Measurements from ENCODE around the gene MCTP1. TPM values are rescaled to one million over a fixed set of nuclear protein-coding genes. Genes with fewer than 3 reads are reported as not detected.

MCTP1 gene
- total RNA-seq, 1 experiment from 2014 or later: 0.41 TPM

DNA sequence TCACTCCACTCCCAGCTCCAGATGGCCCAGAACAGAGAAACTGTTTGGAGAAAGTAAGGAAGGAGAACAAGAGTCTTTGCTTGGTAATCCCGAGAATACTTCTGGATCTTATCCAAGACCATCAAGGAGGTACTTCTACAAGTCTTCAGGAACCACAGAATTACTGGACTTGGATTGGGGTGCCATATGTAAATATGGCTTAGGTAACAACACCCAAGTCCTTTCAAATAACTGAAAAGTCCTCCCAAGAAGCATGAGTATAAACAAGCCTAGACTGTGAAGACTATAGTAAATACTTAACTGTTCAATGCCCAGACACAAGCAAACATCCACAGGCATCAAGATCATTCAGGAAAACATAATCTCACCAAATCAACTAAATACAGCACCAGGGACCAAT is 170.0 kb downstream of the MCTP1 start:
- Histone ChIP-seq H3K79me2 (ENCODE audit: low read length) (no peaks in the 10 kb centered on the region), H3K9me3 (ENCODE audit: low read length) (no peaks in the 10 kb centered on the region), H3K4me2 (ENCODE audit: low read depth, low read length, poor library complexity, severe bottlenecking) (no peak overlapping the region), H3K36me3 (ENCODE audit: insufficient read depth, low read length) (no peaks in the 10 kb centered on the region), H2AFZ (ENCODE audit: low read length) (no peak overlapping the region), H3K9me2 (replicated peaks; ENCODE audit: insufficient read depth, low read length) (no peaks in the 10 kb centered on the region; the same call in 1 of the 2 replicates), H4K20me1 (ENCODE audit: insufficient read depth, low read depth, low read length) (no peaks in the 10 kb centered on the region), H3K27ac (ENCODE audit: low read length) (no peak overlapping the region), H3K9ac (ENCODE audit: low read length) (no peak overlapping the region), H3K4me3 (ENCODE audit: low read length) (no peak overlapping the region), H3K4me1 (ENCODE audit: low read length) (no peaks in the 10 kb centered on the region), H3K27me3 (ENCODE audit: low read length) (no peaks in the 10 kb centered on the region)
- no peak for DNase-seq

DNA sequence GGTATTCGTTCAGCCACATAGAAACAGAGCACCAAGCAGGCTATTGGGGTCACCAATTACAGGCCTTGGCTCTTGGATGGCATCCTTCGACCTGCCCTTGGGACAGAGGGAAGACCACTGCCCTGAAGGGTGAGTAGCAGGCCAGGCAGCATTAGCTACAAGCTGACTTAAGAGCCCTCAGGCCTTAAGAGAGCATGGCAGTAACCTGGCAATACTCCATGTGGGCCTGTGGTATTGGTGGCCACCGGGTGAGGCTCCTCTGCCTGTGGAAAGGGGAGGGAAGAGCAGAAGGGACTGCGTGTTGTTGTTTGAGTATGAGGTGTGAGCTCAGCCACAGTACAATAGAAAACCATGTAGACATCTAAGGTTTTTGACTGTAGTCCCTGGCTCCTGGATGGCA is 170.6 kb downstream of the MCTP1 start:
- no peak overlapping the region for H3K9ac ChIP-seq (ENCODE audit: low read length)
- H3K4me2 ChIP-seq (ENCODE audit: low read depth, low read length, poor library complexity, severe bottlenecking): no peak overlapping the region
- no peaks in the 10 kb centered on the region for H3K79me2 ChIP-seq (ENCODE audit: low read length)
- no peaks in the 10 kb centered on the region for H3K9me3 ChIP-seq (ENCODE audit: low read length)
- no peak overlapping the region for H2AFZ ChIP-seq (ENCODE audit: low read length)
- H3K4me3 ChIP-seq (ENCODE audit: low read length): no peak overlapping the region
- no peaks in the 10 kb centered on the region; the same call in 1 of the 2 replicates for H3K9me2 ChIP-seq (replicated peaks; ENCODE audit: insufficient read depth, low read length)
- no peak overlapping the region for H3K27ac ChIP-seq (ENCODE audit: low read length)
- no peaks in the 10 kb centered on the region for H3K27me3 ChIP-seq (ENCODE audit: low read length)
- no peaks in the 10 kb centered on the region for H3K4me1 ChIP-seq (ENCODE audit: low read length)
- DNase-seq: no peak
- no peaks in the 10 kb centered on the region for H4K20me1 ChIP-seq (ENCODE audit: insufficient read depth, low read depth, low read length)
- no peaks in the 10 kb centered on the region for H3K36me3 ChIP-seq (ENCODE audit: insufficient read depth, low read length)

DNA sequence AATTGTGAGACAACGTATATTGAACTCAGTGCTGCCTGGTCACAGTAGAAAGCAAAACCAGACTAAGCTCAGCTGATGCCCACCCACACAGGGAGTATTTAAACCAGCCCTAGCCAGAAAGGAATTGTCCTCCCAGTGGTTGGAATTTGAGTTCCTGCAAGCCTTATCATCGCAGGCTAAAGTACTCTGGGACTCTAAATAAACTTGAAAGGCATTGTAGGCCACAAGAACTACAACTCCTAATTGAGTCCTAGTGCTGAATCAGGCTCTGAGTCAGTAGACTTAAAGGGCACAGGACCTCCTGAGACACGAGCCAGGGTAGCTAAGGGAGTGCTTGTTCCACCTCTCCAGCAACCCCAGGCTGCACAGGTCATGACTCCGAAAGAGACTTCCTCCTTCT is 171.4 kb downstream of the MCTP1 start:
- Histone ChIP-seq H3K27me3 (ENCODE audit: low read length) (no peaks in the 10 kb centered on the region), H3K36me3 (ENCODE audit: insufficient read depth, low read length) (no peaks in the 10 kb centered on the region), H3K4me1 (ENCODE audit: low read length) (no peaks in the 10 kb centered on the region), H3K9ac (ENCODE audit: low read length) (no peak overlapping the region), H3K79me2 (ENCODE audit: low read length) (no peaks in the 10 kb centered on the region), H4K20me1 (ENCODE audit: insufficient read depth, low read depth, low read length) (no peaks in the 10 kb centered on the region), H3K4me2 (ENCODE audit: low read depth, low read length, poor library complexity, severe bottlenecking) (no peak overlapping the region), H3K27ac (ENCODE audit: low read length) (no peak overlapping the region), H3K9me2 (replicated peaks; ENCODE audit: insufficient read depth, low read length) (no peaks in the 10 kb centered on the region; the same call in 1 of the 2 replicates), H2AFZ (ENCODE audit: low read length) (no peak overlapping the region), H3K4me3 (ENCODE audit: low read length) (no peak overlapping the region), H3K9me3 (ENCODE audit: low read length) (no peaks in the 10 kb centered on the region)
- DNase-seq: no peak

DNA sequence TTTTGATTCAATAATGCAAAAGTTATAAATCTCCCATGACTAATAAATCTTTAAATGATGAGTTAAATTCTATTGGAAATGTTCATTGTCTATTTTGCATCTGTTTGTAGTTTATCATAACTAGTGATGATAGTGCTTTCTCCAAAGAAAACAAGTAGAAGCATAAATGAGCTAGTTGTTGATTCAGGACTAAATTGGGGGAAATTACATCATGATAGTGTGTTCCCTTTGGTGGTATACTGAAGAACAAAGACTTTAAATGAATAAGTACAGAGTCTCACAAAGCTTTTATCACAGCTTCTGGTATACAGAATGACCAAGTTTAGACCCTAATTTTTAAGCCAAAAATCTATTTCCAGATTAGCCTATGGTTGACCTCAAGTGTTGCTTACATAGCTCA is 173.8 kb downstream of the MCTP1 start:
- DNase-seq: no peak
- Histone ChIP-seq H3K36me3 (ENCODE audit: insufficient read depth, low read length) (no peaks in the 10 kb centered on the region), H2AFZ (ENCODE audit: low read length) (no peak overlapping the region), H4K20me1 (ENCODE audit: insufficient read depth, low read depth, low read length) (no peaks in the 10 kb centered on the region), H3K9me2 (replicated peaks; ENCODE audit: insufficient read depth, low read length) (no peaks in the 10 kb centered on the region), H3K27me3 (ENCODE audit: low read length) (no peaks in the 10 kb centered on the region), H3K27ac (ENCODE audit: low read length) (no peak overlapping the region), H3K9me3 (ENCODE audit: low read length) (no peaks in the 10 kb centered on the region), H3K4me2 (ENCODE audit: low read depth, low read length, poor library complexity, severe bottlenecking) (no peak overlapping the region), H3K9ac (ENCODE audit: low read length) (no peak overlapping the region), H3K4me1 (ENCODE audit: low read length) (no peaks in the 10 kb centered on the region), H3K4me3 (ENCODE audit: low read length) (no peak overlapping the region), H3K79me2 (ENCODE audit: low read length) (no peaks in the 10 kb centered on the region)

DNA sequence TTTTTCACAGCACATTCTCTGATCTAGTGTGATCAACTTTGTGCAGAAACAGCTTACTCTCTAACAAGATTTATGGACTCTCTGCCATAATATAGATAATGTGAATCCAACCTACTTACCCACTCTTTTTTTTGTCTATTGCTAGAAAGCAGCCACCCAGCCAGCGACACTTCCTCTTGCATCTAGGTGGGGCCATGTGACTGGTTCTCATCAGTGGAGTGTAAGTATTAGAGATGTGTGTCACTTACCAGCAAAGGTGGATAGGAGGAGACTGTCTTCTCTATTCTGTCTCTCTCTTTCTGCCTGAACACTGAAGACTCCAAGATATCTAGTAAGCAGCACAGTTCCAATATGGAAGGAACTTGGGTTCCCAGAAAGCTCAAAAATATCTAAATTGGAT is 174.8 kb downstream of the MCTP1 start:
- no peak overlapping the region for H3K27ac ChIP-seq (ENCODE audit: low read length)
- H3K79me2 ChIP-seq (ENCODE audit: low read length): no peaks in the 10 kb centered on the region
- H2AFZ ChIP-seq (ENCODE audit: low read length): no peak overlapping the region
- H3K4me2 ChIP-seq (ENCODE audit: low read depth, low read length, poor library complexity, severe bottlenecking): no peak overlapping the region
- peak; percentile 41 for DNase-seq
- no peaks in the 10 kb centered on the region for H3K9me3 ChIP-seq (ENCODE audit: low read length)
- H3K9ac ChIP-seq (ENCODE audit: low read length): no peak overlapping the region
- no peaks in the 10 kb centered on the region for H3K9me2 ChIP-seq (replicated peaks; ENCODE audit: insufficient read depth, low read length)
- no peak overlapping the region for H3K4me3 ChIP-seq (ENCODE audit: low read length)
- no peaks in the 10 kb centered on the region for H4K20me1 ChIP-seq (ENCODE audit: insufficient read depth, low read depth, low read length)
- no peaks in the 10 kb centered on the region for H3K36me3 ChIP-seq (ENCODE audit: insufficient read depth, low read length)
- no peaks in the 10 kb centered on the region for H3K27me3 ChIP-seq (ENCODE audit: low read length)
- no peaks in the 10 kb centered on the region for H3K4me1 ChIP-seq (ENCODE audit: low read length)

DNA sequence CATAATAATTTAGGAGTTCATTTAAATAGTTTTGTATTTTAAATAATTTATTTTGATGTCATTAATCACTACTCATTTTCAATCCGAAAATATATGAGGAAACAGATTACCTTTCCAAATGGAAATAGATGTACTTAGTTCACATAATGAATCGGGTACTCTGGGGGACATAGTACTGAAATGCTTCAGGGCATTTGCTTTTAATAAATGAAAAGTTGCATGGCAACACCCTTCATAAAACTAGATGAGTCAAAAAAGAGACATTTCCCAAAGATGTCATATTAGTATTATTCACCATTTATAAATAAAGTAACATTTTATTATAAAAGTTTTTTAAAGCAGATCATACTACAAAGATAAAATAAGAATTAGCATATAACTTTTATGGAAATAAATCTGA is 177.8 kb downstream of the MCTP1 start:
- Histone ChIP-seq H3K4me3 (ENCODE audit: low read length) (no peak overlapping the region), H4K20me1 (ENCODE audit: insufficient read depth, low read depth, low read length) (no peaks in the 10 kb centered on the region), H3K27ac (ENCODE audit: low read length) (no peak overlapping the region), H3K9me2 (replicated peaks; ENCODE audit: insufficient read depth, low read length) (no peaks in the 10 kb centered on the region), H3K9me3 (ENCODE audit: low read length) (no peaks in the 10 kb centered on the region), H2AFZ (ENCODE audit: low read length) (no peak overlapping the region), H3K4me2 (ENCODE audit: low read depth, low read length, poor library complexity, severe bottlenecking) (no peak overlapping the region), H3K79me2 (ENCODE audit: low read length) (no peaks in the 10 kb centered on the region), H3K4me1 (ENCODE audit: low read length) (no peaks in the 10 kb centered on the region), H3K36me3 (ENCODE audit: insufficient read depth, low read length) (no peaks in the 10 kb centered on the region), H3K27me3 (ENCODE audit: low read length) (no peaks in the 10 kb centered on the region), H3K9ac (ENCODE audit: low read length) (no peak overlapping the region)
- DNase-seq: no peak

DNA sequence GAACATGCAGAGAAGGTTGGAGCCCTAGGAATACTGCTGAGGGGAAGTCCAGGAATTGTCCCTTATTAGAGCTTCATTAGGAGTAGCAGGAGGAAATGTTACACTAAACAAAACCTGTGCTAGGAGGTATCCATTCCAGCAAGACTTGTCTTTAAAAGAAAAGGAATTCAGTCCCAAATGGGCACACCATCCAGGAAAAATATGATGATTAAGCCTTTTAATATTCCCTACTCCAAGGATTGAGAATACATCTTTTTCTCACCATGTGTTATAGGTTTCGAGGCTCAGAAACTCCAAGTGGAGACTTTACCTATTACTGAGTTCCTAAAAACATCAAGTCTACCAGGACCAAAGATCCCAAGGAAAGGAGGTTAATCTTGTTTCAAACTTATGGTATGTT is 179.3 kb downstream of the MCTP1 start:
- Histone ChIP-seq H2AFZ (ENCODE audit: low read length) (no peak overlapping the region), H3K4me1 (ENCODE audit: low read length) (no peaks in the 10 kb centered on the region), H3K4me3 (ENCODE audit: low read length) (no peak overlapping the region), H3K27me3 (ENCODE audit: low read length) (no peaks in the 10 kb centered on the region), H3K4me2 (ENCODE audit: low read depth, low read length, poor library complexity, severe bottlenecking) (no peak overlapping the region), H3K9ac (ENCODE audit: low read length) (no peak overlapping the region), H3K9me2 (replicated peaks; ENCODE audit: insufficient read depth, low read length) (no peaks in the 10 kb centered on the region), H3K36me3 (ENCODE audit: insufficient read depth, low read length) (no peaks in the 10 kb centered on the region), H4K20me1 (ENCODE audit: insufficient read depth, low read depth, low read length) (no peaks in the 10 kb centered on the region), H3K9me3 (ENCODE audit: low read length) (no peaks in the 10 kb centered on the region), H3K79me2 (ENCODE audit: low read length) (no peaks in the 10 kb centered on the region), H3K27ac (ENCODE audit: low read length) (no peak overlapping the region)
- DNase-seq: no peak

DNA sequence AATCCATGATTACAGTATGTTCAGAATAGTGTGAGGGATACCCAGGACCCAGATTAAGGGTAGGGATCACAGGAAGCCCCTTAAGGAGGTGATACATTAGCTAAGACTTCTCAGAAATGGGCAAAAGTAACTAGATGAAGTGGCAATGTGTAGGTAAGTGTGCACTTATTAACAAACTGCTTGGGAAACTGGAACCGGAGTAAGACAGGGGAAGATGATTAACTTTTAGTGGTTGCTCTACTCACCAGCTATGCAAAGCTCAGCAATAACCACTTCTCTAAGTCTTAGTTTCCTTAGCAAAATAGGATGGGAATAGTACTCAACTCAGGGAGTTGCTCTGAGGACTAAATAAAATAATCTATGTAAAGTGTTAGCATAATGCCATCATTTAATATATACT is 182.2 kb downstream of the MCTP1 start:
- Histone ChIP-seq H2AFZ (ENCODE audit: low read length) (no peak overlapping the region), H3K4me1 (ENCODE audit: low read length) (no peaks in the 10 kb centered on the region), H3K79me2 (ENCODE audit: low read length) (no peaks in the 10 kb centered on the region), H4K20me1 (ENCODE audit: insufficient read depth, low read depth, low read length) (no peaks in the 10 kb centered on the region), H3K9me2 (replicated peaks; ENCODE audit: insufficient read depth, low read length) (no peaks in the 10 kb centered on the region), H3K4me2 (ENCODE audit: low read depth, low read length, poor library complexity, severe bottlenecking) (no peak overlapping the region), H3K4me3 (ENCODE audit: low read length) (no peak overlapping the region), H3K27me3 (ENCODE audit: low read length) (no peaks in the 10 kb centered on the region), H3K9me3 (ENCODE audit: low read length) (no peaks in the 10 kb centered on the region), H3K36me3 (ENCODE audit: insufficient read depth, low read length) (no peaks in the 10 kb centered on the region), H3K9ac (ENCODE audit: low read length) (no peak overlapping the region), H3K27ac (ENCODE audit: low read length) (no peak overlapping the region)
- no peak for DNase-seq

DNA sequence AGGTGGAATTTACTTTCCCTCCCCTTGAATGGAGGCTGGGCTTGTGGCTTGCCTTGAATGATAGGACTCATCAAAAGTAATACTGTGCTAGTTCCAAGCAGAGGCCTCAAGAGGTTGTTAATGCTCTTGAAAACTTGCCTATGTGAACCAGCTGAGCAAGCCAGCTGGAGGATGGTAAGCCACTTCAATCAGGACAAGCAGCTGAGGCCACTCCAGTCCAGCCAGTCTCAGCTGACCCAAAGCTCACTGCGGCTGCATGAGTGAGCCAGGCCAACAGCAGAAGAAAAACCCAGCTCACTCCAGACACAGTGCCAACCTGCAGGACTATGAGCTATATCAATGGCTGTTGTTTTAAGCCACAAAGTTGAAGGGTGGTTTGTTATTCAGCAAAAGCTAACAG is 182.8 kb downstream of the MCTP1 start:
- no peaks in the 10 kb centered on the region for H3K4me1 ChIP-seq (ENCODE audit: low read length)
- H2AFZ ChIP-seq (ENCODE audit: low read length): no peak overlapping the region
- H3K4me2 ChIP-seq (ENCODE audit: low read depth, low read length, poor library complexity, severe bottlenecking): no peak overlapping the region
- H3K27me3 ChIP-seq (ENCODE audit: low read length): no peaks in the 10 kb centered on the region
- no peaks in the 10 kb centered on the region for H3K36me3 ChIP-seq (ENCODE audit: insufficient read depth, low read length)
- no peaks in the 10 kb centered on the region for H3K9me2 ChIP-seq (replicated peaks; ENCODE audit: insufficient read depth, low read length)
- no peak overlapping the region for H3K27ac ChIP-seq (ENCODE audit: low read length)
- H3K4me3 ChIP-seq (ENCODE audit: low read length): no peak overlapping the region
- H3K9me3 ChIP-seq (ENCODE audit: low read length): no peaks in the 10 kb centered on the region
- H4K20me1 ChIP-seq (ENCODE audit: insufficient read depth, low read depth, low read length): no peaks in the 10 kb centered on the region
- no peak for DNase-seq
- H3K79me2 ChIP-seq (ENCODE audit: low read length): no peaks in the 10 kb centered on the region
- H3K9ac ChIP-seq (ENCODE audit: low read length): no peak overlapping the region

Data from Karpas-422 (cell line).